HEK293 (cell line): ENCODE measurements around the gene PFDN1.

Experiments
- CTCF ChIA-PET: fragments of 350-600 bp; formaldehyde crosslinking; extraction: SDS; loops from one replicate; lab custom pipeline; 2021; ENCODE audit warnings: antibody characterized with exemption; lab: Yijun Ruan, JAX
- POLR2A ChIA-PET: fragments of 300-600 bp; formaldehyde crosslinking; extraction: SDS; loops from one replicate; lab custom pipeline; 2020; ENCODE audit warnings: antibody characterized with exemption, inconsistent platforms; lab: Yijun Ruan, JAX
- H3K27ac ChIP-seq: fragments of 200-500 bp; sonication (Bioruptor generic); 2 replicates; pipeline ENCODE4 v1.5.1; 2014; ENCODE audit warnings: low read depth, low read length, control low read depth, inconsistent platforms; ENCODE audit errors: extremely low read depth
- H3K36me3 ChIP-seq, 2 experiments: fragments of 200-500 bp in 1 of 2; sonication (Bioruptor generic) in 1 of 2; 1 replicate in 1 of 2; 2 replicates in 1 of 2; pipeline ENCODE4 v1.5.1; 2014 to 2017; ENCODE audit warnings: inconsistent platforms in 2 of 2, low read length in 2 of 2; ENCODE audit not compliant: control insufficient read depth in 2 of 2, insufficient read depth in 1 of 2
- H3K4me1 ChIP-seq: fragments of 200-500 bp; sonication (Bioruptor generic); 2 replicates; pipeline ENCODE4 v1.5.1; 2014; ENCODE audit warnings: mild to moderate bottlenecking, low read length, inconsistent platforms; ENCODE audit not compliant: control insufficient read depth, insufficient read depth
- H3K4me3 ChIP-seq: 2 replicates; pipeline ENCODE4 v1.5.1; 2011; ENCODE audit warnings: low read depth, mild to moderate bottlenecking, control low read depth, low read length, moderate library complexity
- H3K9me3 ChIP-seq: fragments of 200-500 bp; sonication (Bioruptor generic); 2 replicates; pipeline ENCODE4 v1.5.1; 2014; ENCODE audit warnings: low read depth, low read length, inconsistent platforms; ENCODE audit not compliant: control insufficient read depth, insufficient read depth
- HOXA7 ChIP-seq: sonication (generic); formaldehyde crosslinking; IDR thresholded peaks from 2 replicates; pipeline ENCODE4 v1.8.1; 2022; ENCODE audit warnings: missing genetic modification reagents, borderline replicate concordance
- HOXC10 ChIP-seq: sonication (generic); formaldehyde crosslinking; IDR thresholded peaks from 2 replicates; pipeline ENCODE4 v1.8.1; 2023; ENCODE audit warnings: mild to moderate bottlenecking, missing genetic modification reagents
- MZF1 ChIP-seq: fragments of 450-650 bp; formaldehyde crosslinking; IDR thresholded peaks from 2 replicates; pipeline ENCODE4 v1.5.1; 2017; ENCODE audit warnings: missing biosample characterization, missing genetic modification characterization, borderline replicate concordance
- OVOL3 ChIP-seq: fragments of 450-650 bp; formaldehyde crosslinking; IDR thresholded peaks from 2 replicates; pipeline ENCODE4 v1.5.1; 2016; ENCODE audit warnings: missing biosample characterization, missing genetic modification characterization
- RBAK ChIP-seq: fragments of 450-650 bp; formaldehyde crosslinking; IDR thresholded peaks from 2 replicates; pipeline ENCODE4 v1.5.1; 2016; ENCODE audit warnings: missing biosample characterization, missing genetic modification characterization
- SALL2 ChIP-seq: fragments of 450-650 bp; formaldehyde crosslinking; IDR thresholded peaks from 2 replicates; pipeline ENCODE4 v1.5.0; 2017; ENCODE audit warnings: missing biosample characterization, mild to moderate bottlenecking, missing genetic modification characterization, borderline replicate concordance
- SP7 ChIP-seq: fragments of 450-650 bp; formaldehyde crosslinking; IDR thresholded peaks from 2 replicates; pipeline ENCODE4 v1.5.1; 2016; ENCODE audit warnings: missing biosample characterization, missing genetic modification characterization
- ZBTB11 ChIP-seq: fragments of 450-650 bp; formaldehyde crosslinking; conservative IDR thresholded peaks from 2 replicates; pipeline ENCODE4 v1.5.1; 2016; ENCODE audit warnings: low read depth, missing biosample characterization, missing genetic modification characterization
- ZBTB20 ChIP-seq: fragments of 450-650 bp; formaldehyde crosslinking; IDR thresholded peaks from 2 replicates; pipeline ENCODE4 v1.5.1; 2016; ENCODE audit warnings: missing biosample characterization, missing genetic modification characterization
- ZBTB6 ChIP-seq: fragments of 450-650 bp; formaldehyde crosslinking; IDR thresholded peaks from 2 replicates; pipeline ENCODE4 v1.5.1; 2017; ENCODE audit warnings: missing biosample characterization, missing genetic modification characterization
- ZBTB8A ChIP-seq: fragments of 450-650 bp; formaldehyde crosslinking; IDR thresholded peaks from 2 replicates; pipeline ENCODE4 v1.5.1; 2016; ENCODE audit warnings: missing biosample characterization, missing genetic modification characterization
- ZEB2 ChIP-seq: fragments of 450-650 bp; formaldehyde crosslinking; IDR thresholded peaks from 2 replicates; pipeline ENCODE4 v1.5.1; 2016; ENCODE audit warnings: missing biosample characterization, missing genetic modification characterization
- ZFP41 ChIP-seq: fragments of 450-650 bp; formaldehyde crosslinking; IDR thresholded peaks from 2 replicates; pipeline ENCODE4 v1.5.1; 2016; ENCODE audit warnings: missing biosample characterization, missing genetic modification characterization, borderline replicate concordance
- ZNF24 ChIP-seq: fragments of 450-650 bp; formaldehyde crosslinking; IDR thresholded peaks from 2 replicates; pipeline ENCODE4 v1.5.1; 2016; ENCODE audit warnings: missing biosample characterization, missing genetic modification characterization
- ZNF354C ChIP-seq: fragments of 450-650 bp; formaldehyde crosslinking; IDR thresholded peaks from 2 replicates; pipeline ENCODE4 v1.5.1; 2016; ENCODE audit warnings: missing biosample characterization, missing genetic modification characterization, low read depth, borderline replicate concordance
- ZNF488 ChIP-seq: fragments of 450-650 bp; formaldehyde crosslinking; IDR thresholded peaks from 2 replicates; pipeline ENCODE4 v1.5.1; 2016; ENCODE audit warnings: missing biosample characterization, missing genetic modification characterization
- ZNF518A ChIP-seq: fragments of 450-650 bp; formaldehyde crosslinking; conservative IDR thresholded peaks from 2 replicates; pipeline ENCODE4 v1.5.1; 2016; ENCODE audit warnings: low read depth, missing biosample characterization, missing genetic modification characterization
- ZNF544 ChIP-seq: fragments of 450-650 bp; formaldehyde crosslinking; IDR thresholded peaks from 2 replicates; pipeline ENCODE4 v1.5.0; 2017; ENCODE audit warnings: missing biosample characterization, missing genetic modification characterization
- ZNF645 ChIP-seq: fragments of 450-650 bp; formaldehyde crosslinking; IDR thresholded peaks from 2 replicates; pipeline ENCODE4; 2016; ENCODE audit warnings: missing biosample characterization, missing genetic modification characterization

Gene PFDN1

GRCh38 chr5:140348104-140348503, 45.2 kb upstream of the PFDN1 start:
- TF ChIP-seq OVOL3 (tag by site-specific recombination): no peak
- no peak for TF ChIP-seq ZNF488
- TF ChIP-seq ZNF645: no peak
- TF ChIP-seq ZBTB6: no peak
- TF ChIP-seq ZNF24: no peak
- no peak for TF ChIP-seq HOXC10 (CRISPR knock-in tag)
- TF ChIP-seq SALL2: no peak
- ChIA-PET CTCF (interaction anchor here (0.6 to 17.1 kb wide), 15 partner anchors 8 to 1139 kb away, joined by 3 to 660 read pairs (median 4); partner anchors contain the start of gene SLC4A9), POLR2A (interaction anchor here (4.2 kb wide), 1 partner anchor 105 kb away, joined by 130 read pairs; no protein-coding TSS in a partner anchor)
- no peak overlapping the region for H3K4me3 ChIP-seq
- no peaks in the 10 kb centered on the region for H3K36me3 ChIP-seq
- no peak overlapping the region for H3K27ac ChIP-seq
- no peaks in the 10 kb centered on the region for H3K4me1 ChIP-seq
- no peaks in the 10 kb centered on the region for H3K9me3 ChIP-seq

GRCh38 chr5:140347360-140347759, 44.5 kb upstream of the PFDN1 start:
- Histone ChIP-seq H3K36me3 (peaks cover 0 to 7% of the 10 kb centered on the region in 2 experiments; a peak in 1 of 3 replicates), H3K27ac (no peak overlapping the region; the same call in 1 of the 2 replicates), H3K4me1 (no peaks in the 10 kb centered on the region), H3K9me3 (no peaks in the 10 kb centered on the region), H3K4me3 (no peak overlapping the region)
- TF ChIP-seq HOXA7 (CRISPR knock-in tag) (no peak), ZNF518A (tag by site-specific recombination) (no peak), ZBTB11 (tag by site-specific recombination) (no peak), ZFP41 (no peak), ZNF24 (no peak), SP7 (tag by site-specific recombination) (no peak), ZBTB20 (tag by site-specific recombination) (no peak), ZNF354C (tag by site-specific recombination) (no peak), ZEB2 (tag by site-specific recombination) (no peak), MZF1 (no peak), ZBTB8A (tag by site-specific recombination) (no peak), RBAK (tag by site-specific recombination) (no peak), ZNF544 (tag by site-specific recombination) (no peak)
- POLR2A ChIA-PET: interaction anchor here (0.9 to 4.2 kb wide), 20 partner anchors 7 to 379 kb away, joined by 3 to 130 read pairs (median 8); partner anchors contain the start of genes ANKHD1, CYSTM1, HARS1 and HARS2
- CTCF ChIA-PET: interaction anchor here (0.6 to 17.1 kb wide), 19 partner anchors 9 to 380 kb away, joined by 3 to 660 read pairs (median 5); partner anchors contain the start of gene SLC4A9
